Epithelial cell of proximal tubule (primary cell): Measurements from ENCODE around the gene FRAT1. TPM values are rescaled to one million over a fixed set of nuclear protein-coding genes. Genes with fewer than 3 reads are reported as not detected.
"Not testable (repeated sequence)": the region's sequence is repeated elsewhere in the genome, so short reads cannot be mapped to it uniquely, and the experiment has no call there.

ENCODE experiments used
- DNase-seq: peaks from one replicate; pipeline ENCODE4 v3.0.0-alpha.2; 2011; ENCODE audit warnings: low read depth
- H3K4me3 ChIP-seq: 2 replicates; pipeline ENCODE4 v1.5.1; 2011; ENCODE audit warnings: low read depth, mild to moderate bottlenecking, low read length
- CTCF ChIP-seq: conservative IDR thresholded peaks from 2 replicates; pipeline ENCODE4 v1.5.1; 2012; ENCODE audit warnings: low read depth, mild to moderate bottlenecking, low read length
- total RNA-seq: library from RNA; depleted of rRNA; stranded (reverse); fragments of >200 nt; gene quantifications from 2 replicates; pipeline ENCODE4 v1.2.3, GENCODE V29; 2015

The FRAT1 gene
- total RNA-seq, 1 donor from 2014 or later, result 1.1 TPM

GRCh38 chr10:97279121-97279815 is 39.8 kb upstream of the FRAT1 start:
- H3K4me3 ChIP-seq, result no peak overlapping the region
- no peak for TF ChIP-seq CTCF
- no peak for DNase-seq

GRCh38 chr10:97280783-97281182 is 38.3 kb upstream of the FRAT1 start:
- no peak for TF ChIP-seq CTCF
- DNase-seq, result no peak
- no peak overlapping the region for H3K4me3 ChIP-seq

GRCh38 chr10:97290076-97290475 is 29.0 kb upstream of the FRAT1 start:
- not testable (repeated sequence) for H3K4me3 ChIP-seq, DNase-seq

- H3K4me3 ChIP-seq, result peak overlapping the region; percentile 88
- not testable (repeated sequence) for DNase-seq
These were observed 28.3 kb upstream of the FRAT1 start for GRCh38 chr10:97290576-97291356.

GRCh38 chr10:97291357-97292096 is 27.5 kb upstream of the FRAT1 start:
- no peak for DNase-seq
- peak overlapping the region; percentile 88 for H3K4me3 ChIP-seq
- TF ChIP-seq CTCF, result no peak

GRCh38 chr10:97292097-97292861 is 26.8 kb upstream of the FRAT1 start, which contains the start of gene ARHGAP19:
ARHGAP19 (minus strand) TSS chr10:97292637; CDS start chr10:97292627, 10 bp downstream.
- TF ChIP-seq CTCF, result peak; percentile 17
- H3K4me3 ChIP-seq, result peak within 1 kb of the TSS; percentile 88
- DNase-seq, result peak; percentile 93

- DNase-seq, result no peak
- H3K4me3 ChIP-seq, result no peak overlapping the region
- no peak for TF ChIP-seq CTCF
These were observed 26.2 kb upstream of the FRAT1 start for GRCh38 chr10:97292862-97293198.
